ENCODE data around the gene CARHSP1.

Gene CARHSP1

DNA sequence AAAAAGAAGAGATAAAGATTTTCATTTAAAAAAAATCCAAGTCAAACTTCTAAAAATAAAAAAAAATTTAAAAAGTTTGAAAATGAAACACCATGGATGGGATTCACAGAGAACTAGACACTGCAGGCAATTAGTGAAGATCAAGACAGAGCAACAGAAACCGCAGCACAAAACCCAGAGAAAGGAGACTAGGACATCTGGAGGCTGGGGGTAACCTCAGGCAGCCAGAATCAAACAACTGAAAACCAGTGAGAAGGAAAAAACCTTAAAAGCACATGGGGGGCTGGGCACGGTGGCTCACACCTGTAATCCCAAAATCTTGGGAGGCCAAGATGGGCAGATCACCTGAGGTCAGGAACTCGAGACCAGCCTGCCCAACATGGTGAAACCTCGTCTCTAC, 44.0 kb upstream of the CARHSP1 start:
- TF ChIP-seq, protein P1, sequence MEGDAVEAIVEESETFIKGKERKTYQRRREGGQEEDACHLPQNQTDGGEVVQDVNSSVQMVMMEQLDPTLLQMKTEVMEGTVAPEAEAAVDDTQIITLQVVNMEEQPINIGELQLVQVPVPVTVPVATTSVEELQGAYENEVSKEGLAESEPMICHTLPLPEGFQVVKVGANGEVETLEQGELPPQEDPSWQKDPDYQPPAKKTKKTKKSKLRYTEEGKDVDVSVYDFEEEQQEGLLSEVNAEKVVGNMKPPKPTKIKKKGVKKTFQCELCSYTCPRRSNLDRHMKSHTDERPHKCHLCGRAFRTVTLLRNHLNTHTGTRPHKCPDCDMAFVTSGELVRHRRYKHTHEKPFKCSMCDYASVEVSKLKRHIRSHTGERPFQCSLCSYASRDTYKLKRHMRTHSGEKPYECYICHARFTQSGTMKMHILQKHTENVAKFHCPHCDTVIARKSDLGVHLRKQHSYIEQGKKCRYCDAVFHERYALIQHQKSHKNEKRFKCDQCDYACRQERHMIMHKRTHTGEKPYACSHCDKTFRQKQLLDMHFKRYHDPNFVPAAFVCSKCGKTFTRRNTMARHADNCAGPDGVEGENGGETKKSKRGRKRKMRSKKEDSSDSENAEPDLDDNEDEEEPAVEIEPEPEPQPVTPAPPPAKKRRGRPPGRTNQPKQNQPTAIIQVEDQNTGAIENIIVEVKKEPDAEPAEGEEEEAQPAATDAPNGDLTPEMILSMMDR (IDR thresholded peaks at IDR 0.05; ENCODE audit: insufficient read depth, low read length), result no peak
- no peak for TF ChIP-seq GABPA (IDR thresholded peaks at IDR 0.05; ENCODE audit: low read depth)
- no peak for TF ChIP-seq SPI1 (IDR thresholded peaks at IDR 0.05; ENCODE audit: borderline replicate concordance, low read depth)
- H3K27me3 ChIP-seq (ENCODE audit: insufficient read depth, poor library complexity, severe bottlenecking), result no peaks in the 10 kb centered on the region
- H3K4me3 ChIP-seq (replicated peaks; ENCODE audit: insufficient read depth, low read length), result no peak overlapping the region
- DNase-seq (ENCODE audit: low read depth in 1 of 2, low spot score in 1 of 2), result no peak
- no peak overlapping the region for H3K27ac ChIP-seq (replicated peaks)

DNA sequence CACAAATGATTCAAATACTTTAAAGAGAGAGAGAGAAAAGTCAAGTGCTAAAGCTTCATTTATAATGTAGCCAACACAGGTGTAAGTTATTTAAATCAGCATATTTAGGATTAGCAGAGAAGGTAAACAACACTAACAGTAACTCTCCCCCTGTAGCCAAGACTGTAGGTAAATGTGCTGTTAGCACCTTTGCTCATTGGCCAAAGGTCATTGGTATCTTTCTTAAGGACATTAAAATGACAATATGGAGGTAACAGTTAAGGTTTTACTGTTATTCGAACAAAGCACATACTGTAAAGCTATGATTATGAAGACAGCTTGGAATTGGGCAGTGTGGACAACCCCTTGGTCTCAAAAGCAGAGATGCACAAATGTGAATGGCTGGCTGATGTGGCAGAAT, 42.0 kb upstream of the CARHSP1 start:
- DNase-seq (ENCODE audit: low read depth in 1 of 2, low spot score in 1 of 2), result no peak
- Histone ChIP-seq H3K4me3 (replicated peaks; ENCODE audit: insufficient read depth, low read length) (no peak overlapping the region), H3K27me3 (ENCODE audit: insufficient read depth, poor library complexity, severe bottlenecking) (no peaks in the 10 kb centered on the region), H3K27ac (replicated peaks) (no peak overlapping the region)
- TF ChIP-seq, protein P1 (IDR thresholded peaks at IDR 0.05; ENCODE audit: insufficient read depth, low read length), result no peak
- TF ChIP-seq SPI1 (IDR thresholded peaks at IDR 0.05; ENCODE audit: borderline replicate concordance, low read depth) (no peak), GABPA (IDR thresholded peaks at IDR 0.05; ENCODE audit: low read depth) (no peak), POLR2AphosphoS5 (IDR thresholded peaks at IDR 0.05; ENCODE audit: low read depth) (no peak)
- TF ChIP-seq, protein P2, sequence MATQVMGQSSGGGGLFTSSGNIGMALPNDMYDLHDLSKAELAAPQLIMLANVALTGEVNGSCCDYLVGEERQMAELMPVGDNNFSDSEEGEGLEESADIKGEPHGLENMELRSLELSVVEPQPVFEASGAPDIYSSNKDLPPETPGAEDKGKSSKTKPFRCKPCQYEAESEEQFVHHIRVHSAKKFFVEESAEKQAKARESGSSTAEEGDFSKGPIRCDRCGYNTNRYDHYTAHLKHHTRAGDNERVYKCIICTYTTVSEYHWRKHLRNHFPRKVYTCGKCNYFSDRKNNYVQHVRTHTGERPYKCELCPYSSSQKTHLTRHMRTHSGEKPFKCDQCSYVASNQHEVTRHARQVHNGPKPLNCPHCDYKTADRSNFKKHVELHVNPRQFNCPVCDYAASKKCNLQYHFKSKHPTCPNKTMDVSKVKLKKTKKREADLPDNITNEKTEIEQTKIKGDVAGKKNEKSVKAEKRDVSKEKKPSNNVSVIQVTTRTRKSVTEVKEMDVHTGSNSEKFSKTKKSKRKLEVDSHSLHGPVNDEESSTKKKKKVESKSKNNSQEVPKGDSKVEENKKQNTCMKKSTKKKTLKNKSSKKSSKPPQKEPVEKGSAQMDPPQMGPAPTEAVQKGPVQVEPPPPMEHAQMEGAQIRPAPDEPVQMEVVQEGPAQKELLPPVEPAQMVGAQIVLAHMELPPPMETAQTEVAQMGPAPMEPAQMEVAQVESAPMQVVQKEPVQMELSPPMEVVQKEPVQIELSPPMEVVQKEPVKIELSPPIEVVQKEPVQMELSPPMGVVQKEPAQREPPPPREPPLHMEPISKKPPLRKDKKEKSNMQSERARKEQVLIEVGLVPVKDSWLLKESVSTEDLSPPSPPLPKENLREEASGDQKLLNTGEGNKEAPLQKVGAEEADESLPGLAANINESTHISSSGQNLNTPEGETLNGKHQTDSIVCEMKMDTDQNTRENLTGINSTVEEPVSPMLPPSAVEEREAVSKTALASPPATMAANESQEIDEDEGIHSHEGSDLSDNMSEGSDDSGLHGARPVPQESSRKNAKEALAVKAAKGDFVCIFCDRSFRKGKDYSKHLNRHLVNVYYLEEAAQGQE (IDR thresholded peaks at IDR 0.05; ENCODE audit: insufficient replicate concordance, low read depth), result no peak

DNA sequence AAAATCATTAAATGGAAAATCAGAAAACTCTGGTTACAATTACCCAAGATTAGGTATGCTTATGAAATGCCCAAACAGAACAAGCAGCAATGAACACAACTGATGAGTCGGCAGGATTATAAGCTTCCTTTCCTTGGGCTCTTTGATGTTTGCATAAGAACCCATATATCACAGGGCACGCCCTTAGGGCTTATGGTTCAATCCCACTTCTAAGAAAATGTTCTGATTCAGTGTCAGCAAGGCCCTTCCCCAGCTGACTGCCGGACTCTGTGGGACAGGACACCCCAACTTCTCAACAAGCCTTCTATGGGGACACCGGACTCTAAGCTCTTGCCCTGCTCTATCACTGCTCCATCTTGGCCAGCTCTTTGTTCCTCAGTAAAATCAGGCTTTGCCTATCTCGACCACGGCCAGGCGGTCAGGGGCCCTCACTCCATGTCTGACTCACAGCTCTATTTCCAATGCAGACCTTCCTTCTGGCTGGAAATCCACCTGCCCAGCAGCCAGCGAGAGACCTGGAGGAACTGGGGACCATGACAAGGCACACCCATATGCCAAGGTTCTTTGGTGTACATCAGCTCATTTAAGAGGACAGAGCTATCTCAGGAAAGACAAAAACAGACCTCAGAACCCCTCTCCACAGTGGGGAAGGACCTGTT, 40.1 kb upstream of the CARHSP1 start:
- H3K27ac ChIP-seq (replicated peaks), result no peak overlapping the region

More for the DNA sequence above, 40.1 kb upstream of the CARHSP1 start:
- no peak for DNase-seq (ENCODE audit: low read depth in 1 of 2, low spot score in 1 of 2)
- H3K27me3 ChIP-seq (ENCODE audit: insufficient read depth, poor library complexity, severe bottlenecking), result no peaks in the 10 kb centered on the region
- H3K4me3 ChIP-seq (replicated peaks; ENCODE audit: insufficient read depth, low read length), result no peak overlapping the region
- TF ChIP-seq, protein P2 (IDR thresholded peaks at IDR 0.05; ENCODE audit: insufficient replicate concordance, low read depth), result no peak
- TF ChIP-seq SPI1 (IDR thresholded peaks at IDR 0.05; ENCODE audit: borderline replicate concordance, low read depth) (no peak), GABPA (IDR thresholded peaks at IDR 0.05; ENCODE audit: low read depth) (no peak), POLR2AphosphoS5 (IDR thresholded peaks at IDR 0.05; ENCODE audit: low read depth) (no peak)
- TF ChIP-seq, protein P1 (IDR thresholded peaks at IDR 0.05; ENCODE audit: insufficient read depth, low read length), result no peak

Measured in HL-60 (cell line).